ENCODE data around the gene SOCS7. TPM values are rescaled to one million over a fixed set of nuclear protein-coding genes. Genes with fewer than 3 reads are reported as not detected.

The SOCS7 gene
- total RNA-seq, 2 experiments from 2014 or later = 13.7 to 16.9 TPM

DNA sequence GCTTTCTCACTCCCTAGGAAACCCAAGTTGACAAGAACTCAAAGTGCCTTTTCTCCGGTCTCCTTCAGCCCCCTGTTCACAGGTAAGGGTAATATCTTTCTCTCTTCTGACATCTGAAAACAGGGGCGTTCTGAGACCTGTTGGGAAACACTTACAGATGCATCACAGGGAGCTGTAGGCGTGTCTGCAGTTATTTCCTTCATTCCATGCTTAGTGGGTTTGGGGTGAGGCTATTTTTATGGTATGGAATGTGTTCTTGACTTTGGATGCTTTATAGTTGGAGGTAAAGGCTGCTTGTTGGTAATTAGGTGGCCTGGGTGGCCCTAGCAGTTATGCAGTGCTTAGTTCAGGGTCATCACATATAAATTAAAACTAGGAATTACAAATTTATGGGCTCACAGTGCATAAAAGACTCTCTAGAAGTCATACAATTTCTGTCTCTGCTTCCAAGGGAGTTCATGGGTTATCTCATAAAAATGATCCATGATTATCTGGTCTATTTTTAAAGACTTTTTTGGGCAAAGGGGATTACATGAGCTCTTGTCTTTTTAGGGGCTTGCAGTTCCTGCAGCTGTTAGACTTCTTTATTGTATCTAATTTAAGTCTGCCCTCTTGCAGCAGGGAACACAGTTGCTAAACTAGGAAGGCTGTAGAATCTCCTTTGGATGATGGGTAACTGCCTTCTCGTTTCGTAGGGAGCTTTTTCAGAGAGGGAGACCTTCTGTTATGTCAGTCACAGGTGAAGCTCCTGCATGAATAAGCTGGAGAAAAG, 10.2 kb downstream of the SOCS7 start:
- H3K4me1 ChIP-seq (ENCODE audit: insufficient read depth, low read length) = no peaks in the 10 kb centered on the region
- TF ChIP-seq, protein P1, sequence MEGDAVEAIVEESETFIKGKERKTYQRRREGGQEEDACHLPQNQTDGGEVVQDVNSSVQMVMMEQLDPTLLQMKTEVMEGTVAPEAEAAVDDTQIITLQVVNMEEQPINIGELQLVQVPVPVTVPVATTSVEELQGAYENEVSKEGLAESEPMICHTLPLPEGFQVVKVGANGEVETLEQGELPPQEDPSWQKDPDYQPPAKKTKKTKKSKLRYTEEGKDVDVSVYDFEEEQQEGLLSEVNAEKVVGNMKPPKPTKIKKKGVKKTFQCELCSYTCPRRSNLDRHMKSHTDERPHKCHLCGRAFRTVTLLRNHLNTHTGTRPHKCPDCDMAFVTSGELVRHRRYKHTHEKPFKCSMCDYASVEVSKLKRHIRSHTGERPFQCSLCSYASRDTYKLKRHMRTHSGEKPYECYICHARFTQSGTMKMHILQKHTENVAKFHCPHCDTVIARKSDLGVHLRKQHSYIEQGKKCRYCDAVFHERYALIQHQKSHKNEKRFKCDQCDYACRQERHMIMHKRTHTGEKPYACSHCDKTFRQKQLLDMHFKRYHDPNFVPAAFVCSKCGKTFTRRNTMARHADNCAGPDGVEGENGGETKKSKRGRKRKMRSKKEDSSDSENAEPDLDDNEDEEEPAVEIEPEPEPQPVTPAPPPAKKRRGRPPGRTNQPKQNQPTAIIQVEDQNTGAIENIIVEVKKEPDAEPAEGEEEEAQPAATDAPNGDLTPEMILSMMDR (IDR thresholded peaks at IDR 0.05) = no peak
- ChIA-PET POLR2A (interaction anchor here (1.4 kb wide), 1 partner anchor 11 kb away, joined by 5 read pairs; the partner anchor contains the start of gene SOCS7), CTCF (interaction anchor here (1.3 kb wide), 1 partner anchor 53 kb away, joined by 3 read pairs; no protein-coding TSS in a partner anchor)
- intact Hi-C loops (cut with DNase I, micrococcal nuclease) = no loop called here
- Mint-ChIP-seq H3K4me1 (ENCODE audit: low read depth) (peaks cover 29% of the 10 kb centered on the region), H3K9me3 (no peaks in the 10 kb centered on the region), H3K27ac (no peak overlapping the region), H3K36me3 (ENCODE audit: low read depth) (peaks cover 34% of the 10 kb centered on the region), H3K4me3 (no peak overlapping the region), H3K27me3 (no peaks in the 10 kb centered on the region)
- peaks cover 29% of the 10 kb centered on the region for H3K36me3 ChIP-seq (ENCODE audit: insufficient read depth, low read length)
- no peak overlapping the region for H3K27ac ChIP-seq (ENCODE audit: low read depth in 1 of 2, low read length in 2 of 2)
- ATAC-seq (ENCODE audit: poor library complexity) = no peak
- no peaks in the 10 kb centered on the region for H3K9me3 ChIP-seq (ENCODE audit: control insufficient read depth in 1 of 2, insufficient read depth in 1 of 2, low read length in 2 of 2)
- no peaks in the 10 kb centered on the region for H3K27me3 ChIP-seq (ENCODE audit: control insufficient read depth in 1 of 2, insufficient read depth in 2 of 2, low read length in 2 of 2)
- H3K4me3 ChIP-seq (ENCODE audit: low read length) = no peak overlapping the region
- no peak for DNase-seq

DNA sequence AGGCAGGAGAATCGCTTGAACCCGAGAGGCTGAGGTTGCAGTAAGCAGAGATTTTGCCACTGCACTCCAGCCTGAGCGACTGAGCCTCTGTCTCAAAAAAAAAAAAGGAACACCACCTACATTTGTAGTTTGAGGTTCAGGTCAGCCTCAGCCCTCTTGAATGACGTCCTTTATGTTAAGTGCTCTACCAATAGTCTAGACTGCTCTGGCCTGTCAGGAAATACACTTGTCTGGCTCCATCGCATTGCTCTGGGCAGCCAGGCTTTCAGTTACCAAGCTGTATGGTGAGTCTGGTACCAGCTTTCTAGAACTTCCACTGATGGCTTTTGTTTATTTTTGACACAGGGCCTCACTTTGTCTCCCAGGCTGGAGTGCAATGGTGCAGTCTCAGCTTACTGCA, 11.4 kb downstream of the SOCS7 start:
- Mint-ChIP-seq H3K4me3 (no peak overlapping the region), H3K27me3 (no peaks in the 10 kb centered on the region), H3K36me3 (ENCODE audit: low read depth) (peaks cover 40% of the 10 kb centered on the region), H3K4me1 (ENCODE audit: low read depth) (peaks cover 19% of the 10 kb centered on the region), H3K9me3 (no peaks in the 10 kb centered on the region), H3K27ac (no peak overlapping the region)
- H3K4me3 ChIP-seq (ENCODE audit: low read length) = no peak overlapping the region
- TF ChIP-seq, protein P1 (IDR thresholded peaks at IDR 0.05) = no peak
- H3K9me3 ChIP-seq (ENCODE audit: control insufficient read depth in 1 of 2, insufficient read depth in 1 of 2, low read length in 2 of 2) = no peaks in the 10 kb centered on the region
- no peak for ATAC-seq (ENCODE audit: poor library complexity)
- DNase-seq = no peak
- ChIA-PET POLR2A (interaction anchor here (1.2 to 1.4 kb wide), 2 partner anchors 8 to 12 kb away, joined by 3 to 5 read pairs; partner anchors contain the start of gene SOCS7), CTCF (interaction anchor here (1.4 kb wide), 1 partner anchor 14 kb away, joined by 3 read pairs; no protein-coding TSS in a partner anchor)
- H3K36me3 ChIP-seq (ENCODE audit: insufficient read depth, low read length) = peaks cover 34% of the 10 kb centered on the region
- no peaks in the 10 kb centered on the region for H3K4me1 ChIP-seq (ENCODE audit: insufficient read depth, low read length)
- H3K27ac ChIP-seq (ENCODE audit: low read depth in 1 of 2, low read length in 2 of 2) = no peak overlapping the region
- H3K27me3 ChIP-seq (ENCODE audit: control insufficient read depth in 1 of 2, insufficient read depth in 2 of 2, low read length in 2 of 2) = no peaks in the 10 kb centered on the region
- intact Hi-C loops (cut with DNase I, micrococcal nuclease) = no loop called here

DNA sequence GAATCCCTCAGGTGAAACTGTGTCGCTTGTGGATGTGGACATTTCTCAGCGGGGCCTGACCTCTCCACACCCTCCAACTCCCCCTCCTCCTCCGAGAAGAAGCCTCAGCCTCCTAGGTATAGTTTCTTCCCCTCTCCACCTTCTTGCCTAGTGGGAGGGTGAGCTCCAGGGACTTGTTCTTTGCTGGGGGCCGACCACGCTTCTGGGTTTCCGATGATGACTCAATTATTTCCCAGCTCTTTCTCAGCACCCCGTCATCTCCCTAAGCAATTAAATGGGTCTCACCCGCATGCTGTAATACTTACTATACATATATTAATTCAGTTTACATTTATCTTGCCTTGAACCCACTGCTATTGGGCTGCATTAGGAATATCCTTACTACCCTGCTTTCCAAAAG, 13.1 kb downstream of the SOCS7 start:
- TF ChIP-seq, protein P1 (IDR thresholded peaks at IDR 0.05) = no peak
- ChIA-PET CTCF (no interaction called here), POLR2A (no interaction called here)
- intact Hi-C loops (cut with DNase I, micrococcal nuclease) = no loop called here
- no peak for ATAC-seq (ENCODE audit: poor library complexity)
- Histone ChIP-seq H3K9me3 (ENCODE audit: control insufficient read depth in 1 of 2, insufficient read depth in 1 of 2, low read length in 2 of 2) (no peaks in the 10 kb centered on the region), H3K36me3 (ENCODE audit: insufficient read depth, low read length) (peaks cover 46% of the 10 kb centered on the region), H3K4me3 (ENCODE audit: low read length) (no peak overlapping the region), H3K4me1 (ENCODE audit: insufficient read depth, low read length) (no peaks in the 10 kb centered on the region), H3K27ac (ENCODE audit: low read depth in 1 of 2, low read length in 2 of 2) (no peak overlapping the region), H3K27me3 (ENCODE audit: control insufficient read depth in 1 of 2, insufficient read depth in 2 of 2, low read length in 2 of 2) (no peaks in the 10 kb centered on the region)
- Mint-ChIP-seq H3K9me3 (no peaks in the 10 kb centered on the region), H3K27me3 (no peaks in the 10 kb centered on the region), H3K4me3 (no peak overlapping the region), H3K27ac (no peak overlapping the region), H3K4me1 (ENCODE audit: low read depth) (peaks cover 5% of the 10 kb centered on the region), H3K36me3 (ENCODE audit: low read depth) (peaks cover 55% of the 10 kb centered on the region)
- no peak for DNase-seq

All from CD4-positive, alpha-beta T cell (primary cell).